K562 (cell line): ENCODE measurements around the gene SCG3. TPM values are rescaled to one million over a fixed set of nuclear protein-coding genes. Genes with fewer than 3 reads are reported as not detected.

Experiments
- CCAR2 ChIP-seq: fragments of 200-400 bp; formaldehyde crosslinking; IDR thresholded peaks from 2 replicates; pipeline ENCODE4 v1.6.1; 2017; ENCODE audit warnings: mild to moderate bottlenecking, low read depth, low read length
- GABPB2 ChIP-seq: fragments of 250-450 bp; sonication (Bioruptor Pico); conservative IDR thresholded peaks from 2 replicates; pipeline ENCODE4 v1.5.1; 2021; ENCODE audit warnings: mild to moderate bottlenecking
- LCOR ChIP-seq: sonication (generic); formaldehyde crosslinking; IDR thresholded peaks from 2 replicates; pipeline ENCODE4 v1.8.0; 2022; ENCODE audit warnings: mild to moderate bottlenecking, missing genetic modification reagents
- MGA ChIP-seq: fragments of 450-650 bp; IDR thresholded peaks from 2 replicates; pipeline ENCODE4 v1.6.1; 2016; ENCODE audit warnings: mild to moderate bottlenecking, moderate library complexity
- MTA3 ChIP-seq: fragments of 450-650 bp; formaldehyde crosslinking; IDR thresholded peaks from 2 replicates; pipeline ENCODE4 v1.6.1; 2017; ENCODE audit warnings: mild to moderate bottlenecking, borderline replicate concordance
- OTX1 ChIP-seq: fragments of 450-650 bp; formaldehyde crosslinking; IDR thresholded peaks from 2 replicates; pipeline ENCODE4 v1.4.0; 2022; ENCODE audit warnings: mild to moderate bottlenecking
- POLR2B ChIP-seq: fragments of 450-650 bp; IDR thresholded peaks from 2 replicates; pipeline ENCODE4 v1.6.1; 2018; ENCODE audit warnings: low read depth; ENCODE audit not compliant: partially characterized antibody
- RBM15 ChIP-seq: fragments of 200-400 bp; formaldehyde crosslinking; IDR thresholded peaks from 2 replicates; pipeline ENCODE4 v1.6.1; 2018; ENCODE audit warnings: mild to moderate bottlenecking, low read length, moderate library complexity; ENCODE audit not compliant: insufficient read depth
- STAT5B ChIP-seq: fragments of 250-450 bp; sonication (Bioruptor Pico); IDR thresholded peaks from 2 replicates; pipeline ENCODE4 v1.8.0; 2021; ENCODE audit warnings: mild to moderate bottlenecking, inconsistent platforms
- SUPT5H ChIP-seq: fragments of 450-650 bp; IDR thresholded peaks from 2 replicates; pipeline ENCODE4 v1.6.1; 2016
- TEAD2 ChIP-seq: fragments of 450-650 bp; IDR thresholded peaks from 2 replicates; pipeline ENCODE4 v1.6.1; 2016; ENCODE audit warnings: missing genetic modification characterization, control low read depth, missing compliant biosample characterization
- U2AF2 ChIP-seq: fragments of 200-400 bp; formaldehyde crosslinking; optimal IDR thresholded peaks from 2 replicates; pipeline ENCODE3; 2017; ENCODE audit warnings: low read depth, mild to moderate bottlenecking, low read length
- ZBTB33 ChIP-seq: sonication (generic); formaldehyde crosslinking; IDR thresholded peaks from 2 replicates; pipeline ENCODE4 v1.8.1; 2023; ENCODE audit warnings: mild to moderate bottlenecking, missing genetic modification reagents
- ZNF75A ChIP-seq: fragments of 450-650 bp; formaldehyde crosslinking; IDR thresholded peaks from 2 replicates; pipeline ENCODE4 v1.4.0; 2020; ENCODE audit warnings: mild to moderate bottlenecking
- polyA plus RNA-seq, 8 experiments: library from polyadenylated mRNA; depleted of rRNA in 4 of 8; stranded (reverse) in 5 of 8; unstranded in 3 of 8; fragments of >200 nt; fragmentation: Nextera tagmentation in 2 of 8; fragmentation: Illumina TruSeq in 1 of 8; extraction: Ambion mirVana in 2 of 8; extraction: Trizol in 1 of 8; gene quantifications; 2 replicates each; pipeline versions ENCODE4 v1.2.1 to v1.2.3, GENCODE V29; 2011 to 2014; ENCODE audit warnings: inconsistent platforms in 1 of 8, missing spikeins in 1 of 8
- total RNA-seq, 7 experiments: library from RNA; depleted of rRNA in 6 of 7; stranded (reverse); fragments of >200 nt in 6 of 7; fragmentation: Illumina TruSeq in 2 of 7; extraction: Trizol in 2 of 7; gene quantifications; 2 replicates each; pipeline versions ENCODE4 v1.2.1 to v1.2.3, GENCODE V29; 2011 to 2021; ENCODE audit warnings: low replicate concordance in 1 of 7

The SCG3 gene
- total and polyA plus RNA-seq, 9 of the 15 experiments (the other 6 are each of a cell fraction or from before 2014, with no cell fraction given), result 13.0 to 43.8 (median 21.0) TPM

- TF ChIP-seq MGA, result peak; percentile 87
- peak; percentile 97 for TF ChIP-seq LCOR (CRISPR knock-in tag)
- peak; percentile 47; the same call in 1 of the 2 replicates for TF ChIP-seq SUPT5H
- no peak for TF ChIP-seq STAT5B (CRISPR knock-in tag)
- no peak for TF ChIP-seq GABPB2 (CRISPR knock-in tag)
- TF ChIP-seq U2AF2, result no peak
- 0 out of 2 replicates have a peak, but pooled peaks have one; percentile 70 for TF ChIP-seq MTA3
- TF ChIP-seq POLR2B, result no peak
- TF ChIP-seq TEAD2 (tag), result no peak
- no peak for TF ChIP-seq CCAR2
- TF ChIP-seq OTX1 (CRISPR knock-in tag), result peak; percentile 60; the same call in 1 of the 2 replicates
- no peak for TF ChIP-seq ZNF75A (CRISPR knock-in tag)
- no peak for TF ChIP-seq RBM15
- TF ChIP-seq ZBTB33 (CRISPR knock-in tag), result peak; percentile 64; the same call in 1 of the 2 replicates
These were observed at the start of gene SCG3 (continued) for GRCh38 chr15:51681303-51681963.
